Mesothelial cell of epicardium (in vitro differentiated cells): Measurements from ENCODE around the gene UACA. TPM values are rescaled to one million over a fixed set of nuclear protein-coding genes. Genes with fewer than 3 reads are reported as not detected.

Source experiments
- DNase-seq, 2 experiments: peaks; one replicate each; pipeline ENCODE4 v3.0.0; 2021; ENCODE audit warnings: low spot score in 2 of 2; ENCODE audit not compliant: unreplicated experiment in 2 of 2
- H3K27ac Mint-ChIP-seq: 2 replicates; pipeline ENCODE4 v1.8.0; 2021; ENCODE audit warnings: mixed read lengths
- H3K27me3 Mint-ChIP-seq: 2 replicates; pipeline ENCODE4 v1.8.0; 2021; ENCODE audit warnings: low read depth, mixed read lengths
- H3K36me3 Mint-ChIP-seq: 2 replicates; pipeline ENCODE4 v1.8.0; 2021; ENCODE audit warnings: mixed read lengths
- H3K4me1 Mint-ChIP-seq: 2 replicates; pipeline ENCODE4 v1.8.0; 2021; ENCODE audit warnings: mixed read lengths
- H3K4me3 Mint-ChIP-seq: 2 replicates; pipeline ENCODE4 v1.8.0; 2021; ENCODE audit warnings: mild to moderate bottlenecking, moderate library complexity, mixed read lengths
- H3K9me3 Mint-ChIP-seq: 2 replicates; pipeline ENCODE4 v1.8.0; 2021; ENCODE audit warnings: mixed read lengths
- total RNA-seq: library from RNA; stranded (reverse); gene quantifications from 3 replicates; pipeline ENCODE4 v1.2.1, GENCODE V29; 2021
- TF ChIP-seq, protein P1 (sequence below): fragments of 200-600 bp; sonication (generic); IDR thresholded peaks from one replicate; pipeline ENCODE4 v1.5.0; 2021; ENCODE audit warnings: antibody characterized with exemption; ENCODE audit not compliant: unreplicated experiment

UACA gene
- total RNA-seq, 1 donor from 2014 or later = 70.3 TPM

DNA sequence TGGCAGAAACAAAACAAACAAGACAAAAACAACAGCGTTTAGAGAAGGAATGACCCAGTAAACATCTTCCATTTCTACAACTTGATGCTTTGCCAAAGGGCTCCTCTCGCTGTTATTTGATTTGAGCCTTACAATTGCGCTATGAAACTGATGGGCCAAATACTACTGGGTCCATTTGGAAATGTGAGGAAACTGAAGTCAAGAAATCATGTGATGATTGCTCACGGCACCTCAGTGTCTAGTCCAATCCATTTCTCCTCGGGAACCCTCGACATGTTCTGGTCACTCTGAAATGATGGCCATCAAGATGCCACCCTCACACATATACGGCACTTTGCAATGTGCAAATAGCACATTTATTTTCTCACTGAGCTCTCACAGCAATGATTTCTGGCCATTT, 136.0 kb downstream of the UACA start:
- peaks cover 5% of the 10 kb centered on the region for H3K27me3 Mint-ChIP-seq
- H3K4me1 Mint-ChIP-seq = peaks cover 38% of the 10 kb centered on the region
- DNase-seq = no peak
- TF ChIP-seq, protein P1, sequence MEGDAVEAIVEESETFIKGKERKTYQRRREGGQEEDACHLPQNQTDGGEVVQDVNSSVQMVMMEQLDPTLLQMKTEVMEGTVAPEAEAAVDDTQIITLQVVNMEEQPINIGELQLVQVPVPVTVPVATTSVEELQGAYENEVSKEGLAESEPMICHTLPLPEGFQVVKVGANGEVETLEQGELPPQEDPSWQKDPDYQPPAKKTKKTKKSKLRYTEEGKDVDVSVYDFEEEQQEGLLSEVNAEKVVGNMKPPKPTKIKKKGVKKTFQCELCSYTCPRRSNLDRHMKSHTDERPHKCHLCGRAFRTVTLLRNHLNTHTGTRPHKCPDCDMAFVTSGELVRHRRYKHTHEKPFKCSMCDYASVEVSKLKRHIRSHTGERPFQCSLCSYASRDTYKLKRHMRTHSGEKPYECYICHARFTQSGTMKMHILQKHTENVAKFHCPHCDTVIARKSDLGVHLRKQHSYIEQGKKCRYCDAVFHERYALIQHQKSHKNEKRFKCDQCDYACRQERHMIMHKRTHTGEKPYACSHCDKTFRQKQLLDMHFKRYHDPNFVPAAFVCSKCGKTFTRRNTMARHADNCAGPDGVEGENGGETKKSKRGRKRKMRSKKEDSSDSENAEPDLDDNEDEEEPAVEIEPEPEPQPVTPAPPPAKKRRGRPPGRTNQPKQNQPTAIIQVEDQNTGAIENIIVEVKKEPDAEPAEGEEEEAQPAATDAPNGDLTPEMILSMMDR = no peak
- H3K36me3 Mint-ChIP-seq = peaks cover 3% of the 10 kb centered on the region
- H3K9me3 Mint-ChIP-seq = peaks cover 7% of the 10 kb centered on the region
- no peak overlapping the region for H3K27ac Mint-ChIP-seq
- no peak overlapping the region for H3K4me3 Mint-ChIP-seq

- peaks cover 25% of the 10 kb centered on the region for H3K4me1 Mint-ChIP-seq
- peaks cover 10% of the 10 kb centered on the region for H3K36me3 Mint-ChIP-seq
- H3K27ac Mint-ChIP-seq = no peak overlapping the region
- peaks cover 5% of the 10 kb centered on the region for H3K27me3 Mint-ChIP-seq
- peaks cover 13% of the 10 kb centered on the region for H3K9me3 Mint-ChIP-seq
- TF ChIP-seq, protein P1 = no peak
- no peak overlapping the region for H3K4me3 Mint-ChIP-seq
- DNase-seq = no peak
These were observed 137.9 kb downstream of the UACA start for GRCh38 chr15:70625438-70625837.

GRCh38 chr15:70625011-70625410, 138.3 kb downstream of the UACA start:
- Mint-ChIP-seq H3K27me3 (peaks cover 5% of the 10 kb centered on the region), H3K9me3 (peaks cover 13% of the 10 kb centered on the region), H3K27ac (no peak overlapping the region), H3K4me1 (peaks cover 25% of the 10 kb centered on the region), H3K4me3 (no peak overlapping the region), H3K36me3 (peaks cover 10% of the 10 kb centered on the region)
- no peak for DNase-seq
- TF ChIP-seq, protein P1 = no peak

GRCh38 chr15:70618929-70619328, 144.4 kb downstream of the UACA start:
- Mint-ChIP-seq H3K9me3 (peaks cover 22% of the 10 kb centered on the region), H3K27ac (no peak overlapping the region), H3K4me1 (peaks cover 16% of the 10 kb centered on the region), H3K4me3 (no peak overlapping the region), H3K27me3 (no peaks in the 10 kb centered on the region), H3K36me3 (peaks cover 13% of the 10 kb centered on the region)
- TF ChIP-seq, protein P1 = no peak
- no peak for DNase-seq

GRCh38 chr15:70617911-70618287, 145.5 kb downstream of the UACA start:
- peaks cover 16% of the 10 kb centered on the region for H3K4me1 Mint-ChIP-seq
- peak overlapping the region; percentile 58 for H3K27ac Mint-ChIP-seq
- peaks cover 10% of the 10 kb centered on the region for H3K36me3 Mint-ChIP-seq
- peaks cover 16% of the 10 kb centered on the region for H3K9me3 Mint-ChIP-seq
- no peak for DNase-seq
- H3K4me3 Mint-ChIP-seq = no peak overlapping the region
- TF ChIP-seq, protein P1 = no peak
- no peaks in the 10 kb centered on the region for H3K27me3 Mint-ChIP-seq
